DMS53 (cell line): Measurements from ENCODE around the gene MTAP.

ENCODE experiments used
- DNase-seq: peaks from one replicate; lab custom pipeline; 2025; lab: John Stamatoyannopoulos, UW

MTAP gene

GRCh38 chr9:21852754-21853153 is 50.3 kb downstream of the MTAP start:
- DNase-seq: no peak

- peak; percentile 60 for DNase-seq
Observed at GRCh38 chr9:21853414-21853813, 51.0 kb downstream of the MTAP start.

- no peak for DNase-seq
Observed at GRCh38 chr9:21854119-21854518, 51.7 kb downstream of the MTAP start.

GRCh38 chr9:21854594-21854993 is 52.2 kb downstream of the MTAP start:
- no peak for DNase-seq

GRCh38 chr9:21856301-21857094 is 54.1 kb downstream of the MTAP start:
- no peak for DNase-seq

- DNase-seq: no peak
Observed at GRCh38 chr9:21862871-21863270, 60.4 kb downstream of the MTAP start.

- peak; percentile 41 for DNase-seq
Observed at GRCh38 chr9:21864505-21864904, 62.1 kb downstream of the MTAP start.

- no peak for DNase-seq
Observed at GRCh38 chr9:21866302-21866701, 63.9 kb downstream of the MTAP start.

GRCh38 chr9:21871256-21871975 is 69.0 kb downstream of the MTAP start:
- no peak for DNase-seq

- DNase-seq: no peak
Observed at GRCh38 chr9:21872696-21873095, 70.3 kb downstream of the MTAP start.

GRCh38 chr9:21873540-21874221 is 71.2 kb downstream of the MTAP start:
- DNase-seq: no peak

GRCh38 chr9:21875893-21876292 is 73.5 kb downstream of the MTAP start:
- no peak for DNase-seq

- DNase-seq: peak; percentile 34
Observed at GRCh38 chr9:21883642-21884041, 81.2 kb downstream of the MTAP start.

GRCh38 chr9:21889673-21890072 is 87.2 kb downstream of the MTAP start:
- DNase-seq: peak; percentile 19

- DNase-seq: no peak
Observed at GRCh38 chr9:21890696-21891095, 88.3 kb downstream of the MTAP start.

GRCh38 chr9:21901546-21901945 is 99.1 kb downstream of the MTAP start:
- DNase-seq: no peak

- DNase-seq: peak; percentile 3
Observed at GRCh38 chr9:21902136-21902535, 99.7 kb downstream of the MTAP start.

- DNase-seq: no peak
Observed at GRCh38 chr9:21903380-21903965, 101.0 kb downstream of the MTAP start.

- no peak for DNase-seq
Observed at GRCh38 chr9:21904371-21904770, 101.9 kb downstream of the MTAP start.

- DNase-seq: no peak
Observed at GRCh38 chr9:21904776-21905175, 102.3 kb downstream of the MTAP start.

GRCh38 chr9:21906213-21906612 is 103.8 kb downstream of the MTAP start:
- DNase-seq: no peak

GRCh38 chr9:21906881-21907280 is 104.4 kb downstream of the MTAP start:
- DNase-seq: no peak
